Esophagus muscularis mucosa (tissue), 3 donors: ENCODE data around the gene CDH8.

Source experiments
- POLR2AphosphoS5 ChIP-seq, 2 donors: sonication (generic); formaldehyde crosslinking; IDR thresholded peaks; one replicate each; pipeline ENCODE4 v1.6.1; 2017; ENCODE audit warnings: antibody characterized with exemption in 2 of 2
- TF ChIP-seq, protein P1 (sequence below), 3 experiments: fragments of 200-600 bp in 2 of 3; fragments of 450-650 bp in 1 of 3; sonication (generic) in 2 of 3; IDR thresholded peaks; one replicate each; pipeline ENCODE4 v1.5.1; 2017 to 2019; ENCODE audit warnings: antibody characterized with exemption in 3 of 3, mild to moderate bottlenecking in 2 of 3, moderate library complexity in 1 of 3

- TF ChIP-seq, protein P1, sequence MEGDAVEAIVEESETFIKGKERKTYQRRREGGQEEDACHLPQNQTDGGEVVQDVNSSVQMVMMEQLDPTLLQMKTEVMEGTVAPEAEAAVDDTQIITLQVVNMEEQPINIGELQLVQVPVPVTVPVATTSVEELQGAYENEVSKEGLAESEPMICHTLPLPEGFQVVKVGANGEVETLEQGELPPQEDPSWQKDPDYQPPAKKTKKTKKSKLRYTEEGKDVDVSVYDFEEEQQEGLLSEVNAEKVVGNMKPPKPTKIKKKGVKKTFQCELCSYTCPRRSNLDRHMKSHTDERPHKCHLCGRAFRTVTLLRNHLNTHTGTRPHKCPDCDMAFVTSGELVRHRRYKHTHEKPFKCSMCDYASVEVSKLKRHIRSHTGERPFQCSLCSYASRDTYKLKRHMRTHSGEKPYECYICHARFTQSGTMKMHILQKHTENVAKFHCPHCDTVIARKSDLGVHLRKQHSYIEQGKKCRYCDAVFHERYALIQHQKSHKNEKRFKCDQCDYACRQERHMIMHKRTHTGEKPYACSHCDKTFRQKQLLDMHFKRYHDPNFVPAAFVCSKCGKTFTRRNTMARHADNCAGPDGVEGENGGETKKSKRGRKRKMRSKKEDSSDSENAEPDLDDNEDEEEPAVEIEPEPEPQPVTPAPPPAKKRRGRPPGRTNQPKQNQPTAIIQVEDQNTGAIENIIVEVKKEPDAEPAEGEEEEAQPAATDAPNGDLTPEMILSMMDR (IDR thresholded peaks at IDR 0.05), result no peak
- TF ChIP-seq POLR2AphosphoS5 (IDR thresholded peaks at IDR 0.05), result no peak
Measured at GRCh38 chr16:61915569-61915968, 120.7 kb downstream of the CDH8 start.
